ENCODE data around the gene NPW. TPM values are rescaled to one million over a fixed set of nuclear protein-coding genes. Genes with fewer than 3 reads are reported as not detected.

The NPW gene
- total and polyA plus RNA-seq, 4 experiments from 2014 or later = not detected

DNA sequence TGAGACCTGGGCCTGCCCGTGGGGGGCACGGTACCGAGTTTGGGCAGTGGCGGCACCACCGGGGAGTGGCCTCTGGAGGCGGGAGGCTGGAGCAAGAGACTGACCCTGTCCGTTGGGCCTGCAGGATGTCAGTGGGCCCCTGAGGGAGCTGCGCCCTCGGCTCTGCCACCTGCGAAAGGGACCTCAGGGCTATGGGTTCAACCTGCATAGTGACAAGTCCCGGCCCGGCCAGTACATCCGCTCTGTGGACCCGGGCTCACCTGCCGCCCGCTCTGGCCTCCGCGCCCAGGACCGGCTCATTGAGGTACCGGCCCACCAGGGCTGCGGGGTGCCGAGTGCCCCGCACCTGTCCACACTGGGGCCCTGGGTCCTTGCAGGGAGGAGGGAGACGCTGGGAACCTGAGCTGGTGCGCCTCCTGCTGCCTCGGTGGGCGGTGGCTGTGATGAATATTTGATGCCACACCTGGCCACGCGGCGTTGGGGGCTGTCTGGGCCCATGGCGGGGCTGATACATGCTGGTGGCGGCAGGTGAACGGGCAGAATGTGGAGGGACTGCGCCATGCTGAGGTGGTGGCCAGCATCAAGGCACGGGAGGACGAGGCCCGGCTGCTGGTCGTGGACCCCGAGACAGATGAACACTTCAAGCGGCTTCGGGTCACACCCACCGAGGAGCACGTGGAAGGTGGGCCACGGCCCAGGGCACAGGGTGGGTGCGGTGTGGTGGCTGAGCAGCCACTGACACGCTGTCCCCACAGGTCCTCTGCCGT, 16.8 kb downstream of the NPW start:
- no peak overlapping the region for H3K4me3 Mint-ChIP-seq
- H3K4me1 Mint-ChIP-seq = no peaks in the 10 kb centered on the region
- Histone ChIP-seq H3K4me1 (ENCODE audit: insufficient read depth, low read length) (no peaks in the 10 kb centered on the region), H3K9me3 (ENCODE audit: control insufficient read depth in 1 of 2, low read length in 2 of 2) (no peaks in the 10 kb centered on the region), H3K36me3 (ENCODE audit: insufficient read depth, low read length) (no peaks in the 10 kb centered on the region), H3K27ac (ENCODE audit: low read depth, low read length) (no peak overlapping the region), H3K27me3 (ENCODE audit: insufficient read depth, low read length) (no peaks in the 10 kb centered on the region), H3K4me3 (ENCODE audit: low read length in 2 of 2) (no peak overlapping the region)
- H3K27ac Mint-ChIP-seq = no peak overlapping the region
- CTCF ChIA-PET (ENCODE audit: partially characterized antibody) = interaction anchor here (1.8 kb wide), 1 partner anchor 104 kb away, joined by 4 read pairs; no protein-coding TSS in a partner anchor
- H3K36me3 Mint-ChIP-seq = no peaks in the 10 kb centered on the region
- H3K27me3 Mint-ChIP-seq = no peaks in the 10 kb centered on the region
- no peak for DNase-seq
- POLR2A ChIA-PET (ENCODE audit: partially characterized antibody) = no interaction called here
- intact Hi-C loops (cut with micrococcal nuclease) = no loop called here
- H3K9me3 Mint-ChIP-seq = no peaks in the 10 kb centered on the region

DNA sequence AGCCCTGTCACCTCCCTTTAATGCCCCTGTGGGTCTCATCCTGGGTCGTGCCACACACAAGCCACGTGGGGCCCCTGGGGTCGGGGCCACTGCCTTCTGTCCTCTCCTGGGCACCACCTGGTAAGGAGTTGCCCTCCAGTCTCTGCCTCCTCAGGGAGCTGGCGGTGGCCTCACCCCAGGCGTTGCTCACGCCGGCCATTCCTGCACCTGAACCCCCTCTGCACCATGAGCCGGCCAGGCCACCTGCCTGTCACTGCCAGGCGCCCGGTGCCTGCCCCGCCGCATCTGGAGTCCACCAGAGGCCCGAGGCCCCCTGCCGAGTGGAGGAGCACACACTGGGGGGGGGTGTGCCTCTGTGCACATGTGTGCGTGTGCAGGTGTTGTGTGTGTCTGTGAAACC, 17.5 kb downstream of the NPW start:
- no peaks in the 10 kb centered on the region for H3K36me3 Mint-ChIP-seq
- DNase-seq = no peak
- H3K27ac Mint-ChIP-seq = no peak overlapping the region
- H3K36me3 ChIP-seq (ENCODE audit: insufficient read depth, low read length) = no peaks in the 10 kb centered on the region
- H3K27ac ChIP-seq (ENCODE audit: low read depth, low read length) = no peak overlapping the region
- H3K27me3 ChIP-seq (ENCODE audit: insufficient read depth, low read length) = no peaks in the 10 kb centered on the region
- POLR2A ChIA-PET (ENCODE audit: partially characterized antibody) = no interaction called here
- H3K27me3 Mint-ChIP-seq = no peaks in the 10 kb centered on the region
- no peaks in the 10 kb centered on the region for H3K9me3 Mint-ChIP-seq
- no peaks in the 10 kb centered on the region for H3K4me1 ChIP-seq (ENCODE audit: insufficient read depth, low read length)
- intact Hi-C loops (cut with micrococcal nuclease) = no loop called here
- H3K4me3 ChIP-seq (ENCODE audit: low read length in 2 of 2) = no peak overlapping the region
- H3K4me3 Mint-ChIP-seq = no peak overlapping the region
- no peaks in the 10 kb centered on the region for H3K9me3 ChIP-seq (ENCODE audit: control insufficient read depth in 1 of 2, low read length in 2 of 2)
- CTCF ChIA-PET (ENCODE audit: partially characterized antibody) = no interaction called here
- no peaks in the 10 kb centered on the region for H3K4me1 Mint-ChIP-seq

DNA sequence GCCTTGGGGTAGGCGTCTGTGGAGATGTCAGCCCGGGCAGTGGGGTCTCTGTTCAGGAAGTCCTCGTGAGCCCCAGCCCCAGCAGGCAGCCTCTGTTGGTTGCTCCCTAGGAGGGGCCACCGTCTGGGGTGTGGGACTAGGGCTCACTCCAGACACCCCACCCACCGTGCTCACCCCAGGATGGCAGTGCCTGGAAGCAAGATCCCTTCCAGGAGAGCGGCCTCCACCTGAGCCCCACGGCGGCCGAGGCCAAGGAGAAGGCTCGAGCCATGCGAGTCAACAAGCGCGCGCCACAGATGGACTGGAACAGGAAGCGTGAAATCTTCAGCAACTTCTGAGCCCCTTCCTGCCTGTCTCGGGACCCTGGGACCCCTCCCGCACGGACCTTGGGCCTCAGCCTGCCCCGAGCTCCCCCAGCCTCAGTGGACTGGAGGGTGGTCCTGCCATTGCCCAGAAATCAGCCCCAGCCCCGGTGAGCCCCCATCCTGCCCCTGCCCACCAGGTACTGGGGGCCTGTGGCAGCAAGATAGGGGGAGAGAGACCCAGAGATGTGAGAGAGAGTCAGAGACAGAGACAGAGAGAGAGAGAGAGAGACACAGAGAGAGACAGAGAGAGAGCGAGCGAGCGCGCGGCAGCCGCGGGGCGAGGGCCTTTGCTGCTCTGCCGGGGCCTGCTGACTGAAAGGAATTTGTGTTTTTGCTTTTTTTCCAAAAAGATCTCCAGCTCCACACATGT, 18.2 kb downstream of the NPW start:
- Mint-ChIP-seq H3K27ac (no peak overlapping the region), H3K4me1 (no peaks in the 10 kb centered on the region), H3K27me3 (no peaks in the 10 kb centered on the region), H3K36me3 (no peaks in the 10 kb centered on the region), H3K9me3 (no peaks in the 10 kb centered on the region), H3K4me3 (no peak overlapping the region)
- DNase-seq = peak in 1 of 5 donors; percentile 20
- H3K27me3 ChIP-seq (ENCODE audit: insufficient read depth, low read length) = no peaks in the 10 kb centered on the region
- H3K9me3 ChIP-seq (ENCODE audit: control insufficient read depth in 1 of 2, low read length in 2 of 2) = no peaks in the 10 kb centered on the region
- no peak overlapping the region for H3K4me3 ChIP-seq (ENCODE audit: low read length in 2 of 2)
- no peaks in the 10 kb centered on the region for H3K36me3 ChIP-seq (ENCODE audit: insufficient read depth, low read length)
- POLR2A ChIA-PET (ENCODE audit: partially characterized antibody) = interaction anchor here (0.7 kb wide), 1 partner anchor 10 kb away, joined by 3 read pairs; the partner anchor contains the start of gene TSC2
- CTCF ChIA-PET (ENCODE audit: partially characterized antibody) = no interaction called here
- no peaks in the 10 kb centered on the region for H3K4me1 ChIP-seq (ENCODE audit: insufficient read depth, low read length)
- no peak overlapping the region for H3K27ac ChIP-seq (ENCODE audit: low read depth, low read length)
- intact Hi-C loops (cut with micrococcal nuclease) = no loop called here

DNA sequence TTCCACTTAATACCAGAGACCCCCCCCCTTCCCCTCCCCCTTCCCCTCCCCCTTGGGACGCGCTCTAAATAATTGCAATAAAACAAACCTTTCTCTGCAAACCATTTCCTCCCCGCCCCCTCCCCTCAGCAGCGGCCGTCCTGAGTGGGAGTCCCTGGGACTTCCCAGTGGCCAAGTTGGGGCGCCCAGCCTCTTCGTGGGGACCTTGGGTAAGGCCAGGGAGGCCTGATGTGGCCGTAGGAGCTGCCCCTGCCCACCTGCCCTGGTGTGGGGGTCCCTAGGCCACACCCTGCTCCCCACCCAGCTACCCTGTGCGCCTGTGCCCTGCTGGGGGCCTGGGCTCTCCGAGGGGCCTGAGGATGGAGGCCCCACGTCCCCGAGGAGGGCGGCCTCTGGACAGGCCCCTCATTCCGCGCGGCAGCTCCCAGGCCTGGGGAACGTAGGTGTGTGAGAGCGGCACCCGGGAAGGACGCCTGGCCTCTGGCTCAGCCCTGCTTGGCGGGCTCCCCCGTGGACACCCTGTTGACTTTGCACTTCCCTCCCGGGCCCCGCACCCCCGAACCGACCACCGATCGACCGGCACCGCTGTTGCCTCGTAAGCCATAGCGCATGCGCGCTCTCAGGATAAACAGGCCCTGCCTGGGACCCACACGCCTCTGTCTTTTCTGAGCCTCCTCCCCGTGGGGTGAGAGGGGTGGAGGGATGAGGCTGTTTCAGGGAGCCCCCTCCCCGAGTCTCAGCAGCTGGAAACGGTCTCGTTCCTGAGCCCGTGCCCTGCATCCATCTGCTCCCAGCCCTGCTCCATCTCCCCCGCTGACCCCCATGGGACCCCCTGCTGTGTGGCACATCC, 19.0 kb downstream of the NPW start:
- no peaks in the 10 kb centered on the region for H3K36me3 ChIP-seq (ENCODE audit: insufficient read depth, low read length)
- no peaks in the 10 kb centered on the region for H3K9me3 Mint-ChIP-seq
- H3K4me1 Mint-ChIP-seq = no peaks in the 10 kb centered on the region
- no peaks in the 10 kb centered on the region for H3K27me3 ChIP-seq (ENCODE audit: insufficient read depth, low read length)
- no peaks in the 10 kb centered on the region for H3K27me3 Mint-ChIP-seq
- H3K4me3 ChIP-seq (ENCODE audit: low read length in 2 of 2) = no peak overlapping the region
- DNase-seq = peak in 1 of 5 donors; percentile 29
- ChIA-PET CTCF (ENCODE audit: partially characterized antibody) (interaction anchor here (1.6 kb wide), 1 partner anchor 10 kb away, joined by 5 read pairs; the partner anchor contains the start of genes NTHL1 and TSC2), POLR2A (ENCODE audit: partially characterized antibody) (interaction anchor here (0.7 kb wide), 1 partner anchor 10 kb away, joined by 3 read pairs; the partner anchor contains the start of gene TSC2)
- peak overlapping the region in 1 of 8 donors; percentile 20 for H3K4me3 Mint-ChIP-seq
- H3K36me3 Mint-ChIP-seq = no peaks in the 10 kb centered on the region
- intact Hi-C loops (cut with micrococcal nuclease) = no loop called here
- no peaks in the 10 kb centered on the region for H3K9me3 ChIP-seq (ENCODE audit: control insufficient read depth in 1 of 2, low read length in 2 of 2)
- H3K27ac Mint-ChIP-seq = no peak overlapping the region
- no peak overlapping the region for H3K27ac ChIP-seq (ENCODE audit: low read depth, low read length)
- no peaks in the 10 kb centered on the region for H3K4me1 ChIP-seq (ENCODE audit: insufficient read depth, low read length)

DNA sequence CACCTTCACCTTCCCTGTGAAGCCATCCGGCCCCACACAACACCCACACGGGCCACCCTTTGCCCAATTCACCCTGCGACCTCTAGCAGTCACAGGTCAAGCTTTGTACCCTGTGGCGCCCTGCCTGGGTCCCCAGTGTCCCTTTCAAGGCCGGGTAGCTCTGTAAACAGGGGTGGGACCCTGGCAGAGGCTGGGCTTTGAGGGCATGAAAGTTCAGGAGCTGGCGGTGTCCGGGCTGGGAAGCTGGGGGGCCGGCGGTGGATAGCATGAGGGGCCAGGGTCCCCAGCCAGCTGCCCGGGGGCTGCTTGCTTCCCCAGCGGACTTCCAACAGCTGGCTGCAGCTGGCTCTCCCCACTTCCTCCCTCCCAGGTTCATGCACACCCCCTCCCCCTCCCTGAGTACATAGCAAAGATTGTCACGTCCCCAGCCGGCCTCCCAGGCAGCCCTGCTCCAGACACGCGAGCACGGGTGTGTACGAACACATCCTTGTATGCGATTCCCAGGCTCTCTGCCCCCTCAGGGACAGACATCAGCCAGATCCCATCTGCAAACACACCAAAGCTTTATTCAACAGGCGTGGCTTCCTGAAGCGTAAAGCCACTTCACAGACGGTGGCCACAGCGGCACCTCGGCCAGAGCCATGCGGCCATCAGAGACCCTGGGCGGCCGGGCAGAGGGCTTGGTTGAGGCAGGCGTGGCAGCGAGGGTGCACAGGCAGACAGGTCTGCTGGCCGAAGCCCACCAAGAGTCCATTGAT, 19.9 kb downstream of the NPW start:
- peak in 1 of 5 donors; percentile 24 for DNase-seq
- no peak overlapping the region for H3K27ac ChIP-seq (ENCODE audit: low read depth, low read length)
- Mint-ChIP-seq H3K4me1 (no peaks in the 10 kb centered on the region), H3K27me3 (no peaks in the 10 kb centered on the region), H3K4me3 (no peak overlapping the region), H3K9me3 (no peaks in the 10 kb centered on the region), H3K36me3 (no peaks in the 10 kb centered on the region), H3K27ac (peak overlapping the region in 1 of 7 donors; percentile 52)
- no peaks in the 10 kb centered on the region for H3K9me3 ChIP-seq (ENCODE audit: control insufficient read depth in 1 of 2, low read length in 2 of 2)
- intact Hi-C loops (cut with micrococcal nuclease) = no loop called here
- no peaks in the 10 kb centered on the region for H3K27me3 ChIP-seq (ENCODE audit: insufficient read depth, low read length)
- H3K4me1 ChIP-seq (ENCODE audit: insufficient read depth, low read length) = no peaks in the 10 kb centered on the region
- ChIA-PET POLR2A (ENCODE audit: partially characterized antibody) (no interaction called here), CTCF (ENCODE audit: partially characterized antibody) (interaction anchor here (1.6 kb wide), 1 partner anchor 9 kb away, joined by 5 read pairs; the partner anchor contains the start of genes NTHL1 and TSC2)
- no peaks in the 10 kb centered on the region for H3K36me3 ChIP-seq (ENCODE audit: insufficient read depth, low read length)
- no peak overlapping the region for H3K4me3 ChIP-seq (ENCODE audit: low read length in 2 of 2)

DNA sequence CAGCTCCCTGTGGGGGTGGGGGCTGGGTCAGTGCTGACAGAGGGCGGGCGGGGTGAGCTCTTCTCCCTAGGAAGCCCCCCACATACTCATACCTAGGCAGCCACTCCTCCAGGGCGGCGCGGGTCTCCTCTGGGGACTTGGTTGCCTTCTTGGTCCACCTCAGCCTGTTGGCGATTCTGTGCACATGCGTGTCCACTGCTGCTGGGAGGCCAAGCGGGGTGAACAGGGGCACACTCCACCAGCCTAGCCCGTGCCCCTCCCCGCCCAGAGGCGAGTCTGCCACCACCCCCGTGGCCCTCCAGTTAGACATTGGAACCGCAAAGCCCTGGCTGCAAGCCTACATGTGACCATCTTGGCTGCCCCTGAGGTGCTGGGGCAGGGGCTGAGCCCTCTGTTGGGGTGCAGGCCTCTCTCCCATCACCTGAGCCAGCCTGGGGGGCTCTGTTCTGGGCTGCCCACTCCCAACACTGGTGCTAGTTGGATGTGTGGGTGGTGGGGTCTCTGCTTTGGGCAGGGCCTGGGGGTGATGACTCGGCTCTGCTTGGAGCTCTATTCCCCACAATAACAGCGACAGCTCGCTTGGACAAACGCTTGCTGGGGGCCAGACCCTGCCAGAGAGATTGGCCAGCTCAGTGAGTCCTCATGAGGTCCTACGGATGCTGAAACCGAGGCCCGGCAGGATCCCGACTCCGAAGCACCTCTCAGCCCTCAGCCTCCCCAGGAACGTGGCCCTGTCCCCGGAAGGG, 20.6 kb downstream of the NPW start:
- intact Hi-C loops (cut with micrococcal nuclease) = no loop called here
- H3K4me3 Mint-ChIP-seq = no peak overlapping the region
- no peaks in the 10 kb centered on the region for H3K36me3 ChIP-seq (ENCODE audit: insufficient read depth, low read length)
- ChIA-PET CTCF (ENCODE audit: partially characterized antibody) (interaction anchor here (1.5 to 1.6 kb wide), 2 partner anchors 8 to 100 kb away, joined by 5 read pairs; partner anchors contain the start of genes NTHL1 and TSC2), POLR2A (ENCODE audit: partially characterized antibody) (no interaction called here)
- H3K27ac ChIP-seq (ENCODE audit: low read depth, low read length) = no peak overlapping the region
- H3K9me3 Mint-ChIP-seq = no peaks in the 10 kb centered on the region
- no peaks in the 10 kb centered on the region for H3K36me3 Mint-ChIP-seq
- no peak for DNase-seq
- H3K27ac Mint-ChIP-seq = no peak overlapping the region
- no peaks in the 10 kb centered on the region for H3K4me1 ChIP-seq (ENCODE audit: insufficient read depth, low read length)
- H3K9me3 ChIP-seq (ENCODE audit: control insufficient read depth in 1 of 2, low read length in 2 of 2) = no peaks in the 10 kb centered on the region
- no peaks in the 10 kb centered on the region for H3K27me3 ChIP-seq (ENCODE audit: insufficient read depth, low read length)
- peaks cover 0 to 1% (median 0%) of the 10 kb centered on the region in 4 donors for H3K4me1 Mint-ChIP-seq
- H3K4me3 ChIP-seq (ENCODE audit: low read length in 2 of 2) = no peak overlapping the region
- H3K27me3 Mint-ChIP-seq = no peaks in the 10 kb centered on the region
